ENCODE measurements around the gene FTSJ1. TPM values are rescaled to one million over a fixed set of nuclear protein-coding genes. Genes with fewer than 3 reads are reported as not detected.

FTSJ1 gene
- total and polyA plus RNA-seq, 8 donors: 19.6 to 92.8 (median 39.0) TPM

GRCh38 chrX:48459483-48459882 lies 16.5 kb upstream of the FTSJ1 start:
- TF ChIP-seq POLR2AphosphoS5 (IDR thresholded peaks at IDR 0.05) (no peak), EP300 (IDR thresholded peaks at IDR 0.05) (no peak), POLR2A (IDR thresholded peaks at IDR 0.05) (no peak)
- TF ChIP-seq, protein P1, sequence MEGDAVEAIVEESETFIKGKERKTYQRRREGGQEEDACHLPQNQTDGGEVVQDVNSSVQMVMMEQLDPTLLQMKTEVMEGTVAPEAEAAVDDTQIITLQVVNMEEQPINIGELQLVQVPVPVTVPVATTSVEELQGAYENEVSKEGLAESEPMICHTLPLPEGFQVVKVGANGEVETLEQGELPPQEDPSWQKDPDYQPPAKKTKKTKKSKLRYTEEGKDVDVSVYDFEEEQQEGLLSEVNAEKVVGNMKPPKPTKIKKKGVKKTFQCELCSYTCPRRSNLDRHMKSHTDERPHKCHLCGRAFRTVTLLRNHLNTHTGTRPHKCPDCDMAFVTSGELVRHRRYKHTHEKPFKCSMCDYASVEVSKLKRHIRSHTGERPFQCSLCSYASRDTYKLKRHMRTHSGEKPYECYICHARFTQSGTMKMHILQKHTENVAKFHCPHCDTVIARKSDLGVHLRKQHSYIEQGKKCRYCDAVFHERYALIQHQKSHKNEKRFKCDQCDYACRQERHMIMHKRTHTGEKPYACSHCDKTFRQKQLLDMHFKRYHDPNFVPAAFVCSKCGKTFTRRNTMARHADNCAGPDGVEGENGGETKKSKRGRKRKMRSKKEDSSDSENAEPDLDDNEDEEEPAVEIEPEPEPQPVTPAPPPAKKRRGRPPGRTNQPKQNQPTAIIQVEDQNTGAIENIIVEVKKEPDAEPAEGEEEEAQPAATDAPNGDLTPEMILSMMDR (IDR thresholded peaks at IDR 0.05): no peak
- 82 to 96% (median 92%) methylated on average over 4 to 6 of the region's 6 CpGs for WGBS, 5 donors
- no peaks in the 10 kb centered on the region for H3K36me3 ChIP-seq
- no peak overlapping the region for H3K4me3 ChIP-seq
- intact Hi-C loops (cut with DNase I; ENCODE audit: low total_unique reads): no loop called here
- H3K4me1 ChIP-seq: no peaks in the 10 kb centered on the region
- no peak for DNase-seq
- H3K9me3 ChIP-seq: peaks cover 0 to 3% (median 0%) of the 10 kb centered on the region in 4 donors
- H3K27ac ChIP-seq: no peak overlapping the region
- H3K27me3 ChIP-seq: no peaks in the 10 kb centered on the region

GRCh38 chrX:48460031-48460430 lies 16.0 kb upstream of the FTSJ1 start:
- no peaks in the 10 kb centered on the region for H3K27me3 ChIP-seq
- no peak for DNase-seq
- H3K9me3 ChIP-seq: no peaks in the 10 kb centered on the region
- 88 to 97% (median 90%) methylated on average over 2 to 3 of the region's 3 CpGs for WGBS, 5 donors
- H3K4me1 ChIP-seq: no peaks in the 10 kb centered on the region
- intact Hi-C loops (cut with DNase I; ENCODE audit: low total_unique reads): no loop called here
- no peaks in the 10 kb centered on the region for H3K36me3 ChIP-seq
- TF ChIP-seq POLR2A (IDR thresholded peaks at IDR 0.05) (no peak), EP300 (IDR thresholded peaks at IDR 0.05) (no peak), POLR2AphosphoS5 (IDR thresholded peaks at IDR 0.05) (no peak)
- TF ChIP-seq, protein P1 (IDR thresholded peaks at IDR 0.05): no peak
- no peak overlapping the region for H3K4me3 ChIP-seq
- no peak overlapping the region for H3K27ac ChIP-seq

GRCh38 chrX:48460606-48461005 lies 15.4 kb upstream of the FTSJ1 start:
- WGBS, 5 donors: 89 to 96% (median 93%) methylated on average over 10 to 11 of the region's 11 CpGs
- Histone ChIP-seq H3K27ac (no peak overlapping the region), H3K4me1 (no peaks in the 10 kb centered on the region), H3K36me3 (no peaks in the 10 kb centered on the region), H3K9me3 (no peaks in the 10 kb centered on the region), H3K4me3 (no peak overlapping the region), H3K27me3 (no peaks in the 10 kb centered on the region)
- intact Hi-C loops (cut with DNase I; ENCODE audit: low total_unique reads): no loop called here
- TF ChIP-seq, protein P1 (IDR thresholded peaks at IDR 0.05): no peak
- TF ChIP-seq EP300 (IDR thresholded peaks at IDR 0.05) (no peak), POLR2A (IDR thresholded peaks at IDR 0.05) (no peak), POLR2AphosphoS5 (IDR thresholded peaks at IDR 0.05) (no peak)
- no peak for DNase-seq

GRCh38 chrX:48461830-48462229 lies 14.2 kb upstream of the FTSJ1 start:
- Histone ChIP-seq H3K4me3 (no peak overlapping the region), H3K27ac (no peak overlapping the region), H3K9me3 (no peaks in the 10 kb centered on the region), H3K4me1 (no peaks in the 10 kb centered on the region), H3K27me3 (no peaks in the 10 kb centered on the region), H3K36me3 (no peaks in the 10 kb centered on the region)
- intact Hi-C loops (cut with DNase I; ENCODE audit: low total_unique reads): no loop called here
- WGBS, 5 donors: 70 to 100% (median 78%) methylated on average over 1 to 6 of the region's 6 CpGs
- DNase-seq: no peak
- no peak for TF ChIP-seq POLR2A (IDR thresholded peaks at IDR 0.05)
- TF ChIP-seq, protein P1 (IDR thresholded peaks at IDR 0.05): no peak
- no peak for TF ChIP-seq POLR2AphosphoS5 (IDR thresholded peaks at IDR 0.05)
- TF ChIP-seq EP300 (IDR thresholded peaks at IDR 0.05): no peak

Data from stomach (tissue), 9 donors.